ENCODE data around the gene UQCRHL. TPM values are rescaled to one million over a fixed set of nuclear protein-coding genes. Genes with fewer than 3 reads are reported as not detected.

The UQCRHL gene
- total and polyA plus RNA-seq, 2 experiments from 2014 or later = 2.5 to 3.9 TPM

DNA sequence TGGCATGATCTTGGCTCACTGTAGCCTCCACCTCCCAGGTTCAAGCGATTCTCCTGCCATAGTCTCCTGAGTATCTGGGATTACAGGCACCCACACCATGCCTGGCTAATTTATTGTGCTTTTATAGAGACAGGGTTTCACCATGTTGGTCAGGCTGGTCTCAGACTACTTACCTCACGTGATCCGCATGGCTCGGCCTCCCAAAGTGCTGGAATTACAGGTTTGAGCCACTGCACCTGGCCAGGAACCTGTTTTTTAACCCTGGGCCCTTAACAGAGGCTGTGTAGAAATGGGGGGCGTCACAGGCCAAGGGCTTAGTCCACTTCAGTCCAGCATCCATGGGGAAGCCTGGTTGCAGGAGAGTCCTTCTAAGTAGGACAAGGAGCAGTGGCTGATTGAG, 39.5 kb downstream of the UQCRHL start:
- Histone ChIP-seq H3K4me1 (ENCODE audit: low read depth) (peaks cover 2% of the 10 kb centered on the region), H3K9me3 (ENCODE audit: low read depth) (no peaks in the 10 kb centered on the region), H3K36me3 (peaks cover 56% of the 10 kb centered on the region), H3K27me3 (no peaks in the 10 kb centered on the region), H3K27ac (no peak overlapping the region), H3K4me3 (no peak overlapping the region)
- DNase-seq (ENCODE audit: low read depth in 1 of 2, low spot score in 1 of 2) = no peak
- no peak for TF ChIP-seq CTCF (IDR thresholded peaks at IDR 0.05; ENCODE audit: low read depth, low read length)

GRCh38 chr1:15765495-15766194, 41.8 kb downstream of the UQCRHL start:
- DNase-seq (ENCODE audit: low read depth in 1 of 2, low spot score in 1 of 2) = peak in 1 of 2 donors; percentile 81
- TF ChIP-seq CTCF (IDR thresholded peaks at IDR 0.05; ENCODE audit: low read depth, low read length) = no peak
- Histone ChIP-seq H3K27me3 (no peaks in the 10 kb centered on the region), H3K9me3 (ENCODE audit: low read depth) (no peaks in the 10 kb centered on the region), H3K27ac (no peak overlapping the region), H3K4me1 (ENCODE audit: low read depth) (peaks cover 24% of the 10 kb centered on the region), H3K4me3 (no peak overlapping the region), H3K36me3 (peaks cover 33% of the 10 kb centered on the region)

DNA sequence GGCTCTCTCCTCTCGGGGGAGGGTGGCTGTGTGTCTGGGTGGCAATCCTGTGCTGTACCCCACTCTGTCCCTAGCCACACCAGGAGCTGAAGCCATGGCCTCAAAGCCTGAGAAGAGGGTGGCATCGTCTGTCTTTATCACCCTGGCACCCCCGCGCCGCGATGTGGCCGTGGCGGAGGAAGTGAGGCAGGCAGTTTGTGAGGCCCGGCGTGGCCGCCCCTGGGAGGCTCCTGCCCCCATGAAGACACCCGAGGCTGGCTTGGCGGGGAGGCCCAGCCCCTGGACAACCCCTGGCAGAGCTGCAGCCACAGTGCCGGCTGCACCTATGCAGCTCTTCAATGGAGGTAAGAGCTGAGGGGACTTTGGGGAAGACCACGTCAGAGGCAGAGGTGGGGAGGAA, 42.6 kb downstream of the UQCRHL start:
- TF ChIP-seq CTCF (IDR thresholded peaks at IDR 0.05; ENCODE audit: low read depth, low read length) = no peak
- no peaks in the 10 kb centered on the region for H3K27me3 ChIP-seq
- H3K27ac ChIP-seq = no peak overlapping the region
- H3K4me1 ChIP-seq (ENCODE audit: low read depth) = peaks cover 31% of the 10 kb centered on the region
- no peak for DNase-seq (ENCODE audit: low read depth in 1 of 2, low spot score in 1 of 2)
- H3K9me3 ChIP-seq (ENCODE audit: low read depth) = no peaks in the 10 kb centered on the region
- H3K4me3 ChIP-seq = no peak overlapping the region
- peaks cover 26% of the 10 kb centered on the region for H3K36me3 ChIP-seq

- Histone ChIP-seq H3K36me3 (peaks cover 25% of the 10 kb centered on the region), H3K9me3 (ENCODE audit: low read depth) (no peaks in the 10 kb centered on the region), H3K4me3 (no peak overlapping the region), H3K27ac (no peak overlapping the region), H3K4me1 (ENCODE audit: low read depth) (peaks cover 32% of the 10 kb centered on the region), H3K27me3 (no peaks in the 10 kb centered on the region)
- DNase-seq (ENCODE audit: low read depth in 1 of 2, low spot score in 1 of 2) = no peak
- no peak for TF ChIP-seq CTCF (IDR thresholded peaks at IDR 0.05; ENCODE audit: low read depth, low read length)
These were observed 43.1 kb downstream of the UQCRHL start for GRCh38 chr1:15764269-15764764.

- H3K36me3 ChIP-seq = peaks cover 20% of the 10 kb centered on the region
- no peak overlapping the region for H3K4me3 ChIP-seq
- H3K27ac ChIP-seq = peak overlapping the region; percentile 64
- TF ChIP-seq CTCF (IDR thresholded peaks at IDR 0.05; ENCODE audit: low read depth, low read length) = no peak
- H3K4me1 ChIP-seq (ENCODE audit: low read depth) = peaks cover 32% of the 10 kb centered on the region
- H3K9me3 ChIP-seq (ENCODE audit: low read depth) = no peaks in the 10 kb centered on the region
- DNase-seq (ENCODE audit: low read depth in 1 of 2, low spot score in 1 of 2) = no peak
- no peaks in the 10 kb centered on the region for H3K27me3 ChIP-seq
These were observed 44.9 kb downstream of the UQCRHL start for GRCh38 chr1:15762546-15762945.

All from cardiac muscle cell (in vitro differentiated cells and primary cell).